ENCODE results near the gene DENND1B. TPM values are rescaled to one million over a fixed set of nuclear protein-coding genes. Genes with fewer than 3 reads are reported as not detected.
A peak's percentile ranks its signal among the peaks of the same experiment; 100 is the strongest.

The DENND1B gene
- total and polyA plus RNA-seq, 2 of the 8 experiments (the other 6 are each of a cell fraction or from before 2014, with no cell fraction given) = 0.74 to 3.3 TPM

GRCh38 chr1:197773856-197774255 lies 1.4 kb downstream of the DENND1B start:
- no peak overlapping the region for H2BK120ac ChIP-seq (replicated peaks; ENCODE audit: low read depth, low read length)
- no peaks in the 10 kb centered on the region for H4K20me1 ChIP-seq (replicated peaks in 1 of 2; ENCODE audit: control insufficient read depth in 1 of 2, insufficient read depth in 2 of 2, low read length in 2 of 2)
- peak overlapping the region in 1 of 2 experiments; percentile 69; a peak in 1 of 4 replicates for H3K4me2 ChIP-seq (ENCODE audit: insufficient read depth in 1 of 2, low read depth in 2 of 2, low read length in 2 of 2)
- H3K23me2 ChIP-seq (ENCODE audit: low read depth, low read length) = peaks cover 2% of the 10 kb centered on the region; the same call in 1 of the 2 replicates
- H2BK5ac ChIP-seq (ENCODE audit: low read depth, low read length) = no peak overlapping the region
- H3K4me3 ChIP-seq (ENCODE audit: extremely low read depth in 1 of 4, insufficient read depth in 2 of 4, low read depth in 3 of 4, low read length in 4 of 4) = peak overlapping the region in 1 of 4 experiments; percentile 74; a peak in 2 of 8 replicates
- H3K23ac ChIP-seq (ENCODE audit: insufficient read length) = no peak overlapping the region
- DNase-seq (ENCODE audit: low read depth in 1 of 2, low spot score in 2 of 2) = no peak
- H3K14ac ChIP-seq (ENCODE audit: insufficient read length) = no peak overlapping the region
- no peak overlapping the region for H2BK20ac ChIP-seq (ENCODE audit: low read length)
- no peak overlapping the region for H2AK5ac ChIP-seq (ENCODE audit: low read depth, low read length)
- H3K27ac ChIP-seq (ENCODE audit: low read depth, low read length) = no peak overlapping the region
- no peaks in the 10 kb centered on the region for H3K36me3 ChIP-seq (ENCODE audit: control insufficient read depth in 2 of 4, insufficient read depth in 4 of 4, low read length in 3 of 4)
- 83% methylated on average over 2 of the region's 2 CpGs; no CpG with 5 or more reads in 1 of the 2 experiments for WGBS, 2 experiments (ENCODE audit: extremely low coverage in 1 of 2, insufficient coverage in 1 of 2, insufficient read length in 1 of 2, insufficient replicate concordance in 2 of 2, low coverage in 1 of 2, low lambda C conversion rate in 2 of 2, missing lambda C conversion rate in 1 of 2)
- H2BK15ac ChIP-seq (ENCODE audit: low read length) = no peak overlapping the region
- no peaks in the 10 kb centered on the region for H3K79me1 ChIP-seq (ENCODE audit: low read depth, low read length)
- ChIA-PET POLR2A (ENCODE audit: partially characterized antibody) (no interaction called here), CTCF (ENCODE audit: partially characterized antibody) (interaction anchor here (0.9 kb wide), 1 partner anchor 254 kb away, joined by 3 read pairs; no protein-coding TSS in a partner anchor)
- H4K5ac ChIP-seq (ENCODE audit: insufficient read length, low read depth, low read length) = no peak overlapping the region
- H3K4me1 ChIP-seq (replicated peaks in 1 of 4; ENCODE audit: control insufficient read depth in 3 of 4, insufficient read depth in 4 of 4, low read length in 3 of 4) = peaks cover 3 to 8% (median 7%) of the 10 kb centered on the region in 4 experiments; a peak in 6 of 7 replicates
- H4K8ac ChIP-seq (ENCODE audit: extremely low read depth, insufficient read depth, low read length) = no peak overlapping the region
- no peak overlapping the region for H3K4ac ChIP-seq (replicated peaks; ENCODE audit: insufficient read length, low read depth, low read length)
- no peak overlapping the region for H2AFZ ChIP-seq (ENCODE audit: low read length)
- H3K18ac ChIP-seq (ENCODE audit: extremely low read depth, low read length) = no peak overlapping the region
- FAIRE-seq = no peak
- peaks cover 0 to 2% (median 0%) of the 10 kb centered on the region in 4 experiments; a peak in 2 of 7 replicates for H3K27me3 ChIP-seq (replicated peaks in 1 of 4; ENCODE audit: control insufficient read depth in 3 of 4, extremely low read depth in 1 of 4, insufficient read depth in 3 of 4, low read length in 3 of 4)
- no peaks in the 10 kb centered on the region for H3K79me2 ChIP-seq (ENCODE audit: control insufficient read depth in 1 of 2, insufficient read depth in 2 of 2, low read length in 2 of 2)
- H4K91ac ChIP-seq (replicated peaks; ENCODE audit: insufficient read length, low read length) = no peak overlapping the region
- no peak overlapping the region for H2BK12ac ChIP-seq (ENCODE audit: low read depth, low read length)
- H3K9me3 ChIP-seq (ENCODE audit: insufficient read depth in 2 of 2, low read depth in 1 of 2, low read length in 1 of 2) = no peaks in the 10 kb centered on the region
- no peak overlapping the region for H3K9ac ChIP-seq (replicated peaks in 1 of 4; ENCODE audit: extremely low read depth in 1 of 4, low read depth in 3 of 4, low read length in 3 of 4)
- no peak overlapping the region for H3K56ac ChIP-seq (replicated peaks; ENCODE audit: insufficient read length, low read depth, low read length)
- TF ChIP-seq NRF1 (IDR thresholded peaks at IDR 0.05; ENCODE audit: low read depth, low read length) (no peak), E2F6 (IDR thresholded peaks at IDR 0.05) (no peak), RXRA (IDR thresholded peaks at IDR 0.05; ENCODE audit: insufficient read depth, low read depth, low read length) (no peak), EZH2 (IDR thresholded peaks at IDR 0.05; ENCODE audit: low read depth, low read length, severe bottlenecking) (no peak), EP300 (IDR thresholded peaks at IDR 0.05; ENCODE audit: borderline replicate concordance in 1 of 2, low read depth in 2 of 2, low read length in 2 of 2) (no peak), RAD21 (IDR thresholded peaks at IDR 0.05 in 1 of 2, conservative IDR thresholded peaks at IDR 0.05 in 1 of 2; ENCODE audit: low read depth in 2 of 2, low read length in 2 of 2) (no peak), SAP30 (IDR thresholded peaks at IDR 0.05; ENCODE audit: insufficient read depth, insufficient replicate concordance, low read length) (no peak), KDM4A (IDR thresholded peaks at IDR 0.05; ENCODE audit: low read depth, low read length, severe bottlenecking) (no peak), SIX5 (IDR thresholded peaks at IDR 0.05; ENCODE audit: low read depth, low read length) (no peak), YY1 (IDR thresholded peaks at IDR 0.05; ENCODE audit: low read depth, low read length) (no peak)

Data from H1 (cell line).